GM21825 (cell line): ENCODE measurements around the gene ATP6V0A1.
"Not testable (repeated sequence)": the region's sequence is repeated elsewhere in the genome, so short reads cannot be mapped to it uniquely, and the experiment has no call there.

Experiments used
- ATAC-seq: cut with Tn5 transposase; IDR thresholded peaks from one replicate; pipeline ENCODE4 v1.9.1; 2021; ENCODE audit warnings: mild to moderate bottlenecking, moderate library complexity; ENCODE audit not compliant: unreplicated experiment

The ATP6V0A1 gene

GRCh38 chr17:42458497-42459255 lies at the start of gene ATP6V0A1:
TSS of gene ATP6V0A1 (plus strand) at chr17:42458878. CDS start at chr17:42460895, 2,017 bp downstream.
- ATAC-seq, result peak; percentile 66

GRCh38 chr17:42409523-42410318 lies 49.0 kb upstream of the ATP6V0A1 start:
- no peak for ATAC-seq

- no peak for ATAC-seq
Measured at GRCh38 chr17:42410319-42410685, 48.4 kb upstream of the ATP6V0A1 start.

- ATAC-seq, result no peak
Measured at GRCh38 chr17:42411361-42411760, 47.3 kb upstream of the ATP6V0A1 start.

- ATAC-seq, result no peak
Measured at GRCh38 chr17:42411905-42412679, 46.6 kb upstream of the ATP6V0A1 start.

- ATAC-seq, result no peak
Measured at GRCh38 chr17:42413464-42414040, 45.1 kb upstream of the ATP6V0A1 start.

GRCh38 chr17:42414704-42415409 lies 43.8 kb upstream of the ATP6V0A1 start:
- ATAC-seq, result no peak

GRCh38 chr17:42417981-42418380 lies 40.7 kb upstream of the ATP6V0A1 start:
- ATAC-seq, result not testable (repeated sequence)

GRCh38 chr17:42421136-42421506 lies 37.6 kb upstream of the ATP6V0A1 start:
- ATAC-seq, result no peak

- ATAC-seq, result no peak
Measured at GRCh38 chr17:42421507-42422338, 37.0 kb upstream of the ATP6V0A1 start.

GRCh38 chr17:42422412-42422957 lies 36.2 kb upstream of the ATP6V0A1 start:
- ATAC-seq, result no peak

GRCh38 chr17:42422958-42423712 lies 35.5 kb upstream of the ATP6V0A1 start, which contains the start of gene CAVIN1:
TSS of gene CAVIN1 (minus strand) at chr17:42423256. CDS start at chr17:42423097, 159 bp downstream.
- no peak for ATAC-seq

- ATAC-seq, result no peak
Measured at GRCh38 chr17:42423766-42424165, 34.9 kb upstream of the ATP6V0A1 start.

- ATAC-seq, result no peak
Measured at GRCh38 chr17:42424991-42425610, 33.6 kb upstream of the ATP6V0A1 start.

- no peak for ATAC-seq
Measured at GRCh38 chr17:42428141-42428944, 30.3 kb upstream of the ATP6V0A1 start.

- ATAC-seq, result no peak
Measured at GRCh38 chr17:42429726-42430447, 28.8 kb upstream of the ATP6V0A1 start.
